GM19397 (cell line): Measurements from ENCODE around the gene VEPH1.

Experiments
- ATAC-seq: cut with Tn5 transposase; IDR thresholded peaks from one replicate; pipeline ENCODE4 v1.9.1; 2021; ENCODE audit warnings: mild to moderate bottlenecking, moderate library complexity; ENCODE audit not compliant: unreplicated experiment

VEPH1 gene

DNA sequence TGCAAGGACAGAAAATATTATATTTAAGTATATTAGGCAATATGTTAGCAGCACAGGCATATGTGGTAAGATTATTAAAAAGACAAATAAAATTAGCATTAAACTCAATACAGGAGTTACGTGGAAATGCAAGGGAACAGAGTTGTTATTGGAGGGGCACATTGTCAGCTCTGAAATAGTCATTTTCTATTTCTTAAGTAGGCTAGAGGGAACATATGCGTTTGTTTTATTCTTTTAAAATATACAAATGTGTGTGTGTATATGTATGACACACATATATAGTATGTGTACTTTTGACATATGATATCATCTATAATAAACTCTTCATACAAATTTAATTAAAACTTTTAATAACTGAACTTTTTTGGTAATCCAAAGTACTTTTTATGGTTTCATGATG lies 22.8 kb upstream of the VEPH1 start:
- ATAC-seq = no peak

DNA sequence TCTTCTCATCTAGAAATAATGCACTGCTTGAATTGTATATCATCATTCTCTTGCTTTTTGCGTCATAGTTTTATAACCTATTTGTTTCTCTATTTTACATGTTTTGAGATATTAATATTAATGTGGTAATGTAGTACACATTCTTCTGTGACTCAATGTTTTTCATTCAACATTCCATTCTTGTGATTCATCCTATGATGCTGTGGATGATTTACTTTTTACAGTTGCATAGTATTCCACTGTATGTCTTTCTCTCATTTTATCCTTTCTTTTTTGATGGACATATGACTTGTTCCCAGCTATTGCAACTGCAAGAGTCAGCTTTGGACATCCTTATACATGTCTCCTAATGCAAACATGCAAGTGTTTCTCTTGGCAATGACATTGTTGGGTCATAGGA lies 20.6 kb upstream of the VEPH1 start:
- no peak for ATAC-seq

DNA sequence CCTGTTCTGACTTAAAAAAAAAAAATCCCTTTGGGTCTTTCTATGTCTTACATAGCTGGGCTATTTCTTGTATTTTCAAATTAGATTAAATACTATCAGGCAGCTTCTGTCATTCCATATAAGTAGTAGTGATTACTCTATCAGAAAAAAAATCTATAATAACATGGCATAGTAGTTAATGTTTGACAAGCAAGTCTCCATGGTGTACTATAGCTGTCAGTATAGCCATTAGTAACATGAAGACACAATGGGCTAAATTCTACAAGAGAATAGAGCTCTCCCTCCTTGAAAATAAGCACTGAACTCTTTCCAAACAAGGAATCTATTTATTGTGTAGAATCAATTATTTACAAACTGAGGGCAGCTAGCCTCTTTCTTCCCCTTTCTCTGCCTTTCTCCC lies 19.4 kb upstream of the VEPH1 start:
- no peak for ATAC-seq

DNA sequence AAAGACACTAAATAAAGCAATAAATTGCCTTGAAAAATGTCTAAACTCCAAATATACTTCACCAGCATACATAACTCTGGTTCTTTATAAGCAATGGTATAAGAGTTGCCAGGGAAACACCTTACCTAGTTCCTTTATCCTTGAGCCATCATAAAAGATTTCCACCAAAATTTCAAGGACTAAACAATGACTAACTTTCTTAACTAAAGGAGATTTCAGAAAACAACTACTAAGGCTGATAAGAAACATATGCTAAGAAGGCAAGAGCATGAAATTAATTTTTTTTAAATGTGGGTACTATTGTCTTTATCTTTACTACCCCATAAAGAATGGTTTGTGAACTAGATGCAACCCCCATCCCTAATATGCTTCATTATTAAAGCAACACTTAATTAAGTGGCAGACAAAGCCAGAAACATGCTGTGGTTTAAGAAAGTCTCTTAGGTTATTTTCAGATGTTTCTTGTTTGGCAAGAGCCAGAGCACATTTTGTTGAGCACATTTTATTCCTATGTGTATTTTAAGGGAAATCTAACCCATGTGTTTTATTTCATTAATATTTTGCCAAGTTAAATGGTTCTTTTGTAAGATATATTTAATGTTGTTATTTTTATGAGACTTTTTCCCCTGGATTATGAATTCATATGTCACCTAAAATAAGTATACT lies 17.4 kb upstream of the VEPH1 start:
- ATAC-seq = no peak

DNA sequence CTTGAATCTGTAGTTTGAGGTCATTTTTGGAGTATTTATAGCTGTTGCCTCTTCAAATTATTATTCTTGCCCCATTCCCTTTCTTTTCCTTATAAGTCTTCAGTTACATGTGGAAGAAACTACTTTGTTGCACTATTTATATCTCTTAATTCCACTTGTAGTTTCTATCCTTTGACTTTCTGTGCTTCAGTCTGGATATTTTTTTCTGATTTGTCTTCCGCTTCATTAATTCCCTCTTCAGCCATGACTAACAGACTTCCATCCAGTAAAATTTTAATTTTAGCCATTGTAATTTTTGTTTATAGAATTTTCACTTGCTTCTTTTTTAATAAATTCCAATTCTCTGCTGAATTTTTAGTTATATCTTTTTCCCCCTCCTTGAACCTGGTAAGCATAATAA lies 15.7 kb upstream of the VEPH1 start:
- ATAC-seq = no peak

DNA sequence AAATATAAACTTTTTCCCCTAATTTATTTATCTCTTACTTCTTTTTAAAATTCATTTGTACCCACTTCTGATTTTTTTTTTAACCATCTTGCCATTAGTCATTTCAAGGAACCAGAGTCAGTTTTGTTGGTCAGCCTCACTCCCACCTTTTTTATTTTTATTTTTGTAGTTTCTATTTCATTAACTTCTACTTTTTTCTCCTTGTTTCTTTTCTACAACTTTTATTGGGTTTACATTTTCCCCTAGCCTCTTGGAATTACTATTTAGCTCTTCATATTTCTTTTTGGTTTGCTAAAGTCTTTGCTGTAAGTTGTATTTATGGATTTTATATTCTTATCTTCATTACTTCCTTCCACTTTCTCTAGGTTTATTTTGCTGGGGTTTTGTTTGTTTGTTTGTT lies 13.7 kb upstream of the VEPH1 start:
- ATAC-seq = no peak

DNA sequence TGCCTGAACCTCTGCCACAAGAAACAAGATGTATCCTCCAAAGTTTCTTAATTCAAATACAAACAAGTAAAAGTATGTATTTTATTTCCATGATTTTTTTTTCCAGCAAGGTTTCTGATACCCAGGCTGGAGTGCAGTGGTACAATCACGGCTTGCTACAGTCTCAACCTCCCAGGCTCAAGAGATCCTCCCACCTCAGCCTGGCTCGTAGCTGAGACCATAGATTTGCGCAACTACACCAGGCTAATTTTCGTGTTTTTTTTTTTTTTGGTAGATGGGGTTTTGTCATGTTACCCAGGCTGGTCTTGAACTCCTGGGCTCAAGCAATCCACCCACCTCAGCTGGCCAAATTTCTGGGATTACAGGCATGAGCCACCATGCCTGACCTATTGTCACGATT lies 12.2 kb upstream of the VEPH1 start:
- ATAC-seq = no peak

DNA sequence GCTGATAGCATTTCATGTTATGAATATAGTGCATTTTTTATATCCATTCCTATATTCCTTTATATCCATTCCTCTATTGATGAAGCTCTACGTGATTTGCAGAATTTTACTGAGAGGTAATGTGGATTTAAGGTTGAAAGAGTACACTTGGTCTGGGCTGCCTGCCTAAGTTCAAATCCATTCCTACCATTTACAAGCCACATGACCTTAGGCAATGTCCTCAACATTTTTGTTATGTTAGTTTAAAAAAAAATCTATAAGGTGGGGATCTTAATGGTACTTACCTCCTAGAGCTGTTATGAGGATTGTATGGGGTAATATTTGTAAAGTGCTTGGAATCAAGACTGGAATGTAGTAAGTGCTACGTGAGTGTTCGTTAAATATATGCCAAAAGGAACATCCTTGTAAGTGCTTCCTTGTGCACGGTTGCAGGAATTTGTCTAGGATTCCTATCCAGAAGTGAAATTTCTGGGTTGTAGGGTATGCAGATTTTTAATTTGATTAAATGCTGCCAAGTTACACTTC lies 11.2 kb upstream of the VEPH1 start:
- ATAC-seq = no peak

DNA sequence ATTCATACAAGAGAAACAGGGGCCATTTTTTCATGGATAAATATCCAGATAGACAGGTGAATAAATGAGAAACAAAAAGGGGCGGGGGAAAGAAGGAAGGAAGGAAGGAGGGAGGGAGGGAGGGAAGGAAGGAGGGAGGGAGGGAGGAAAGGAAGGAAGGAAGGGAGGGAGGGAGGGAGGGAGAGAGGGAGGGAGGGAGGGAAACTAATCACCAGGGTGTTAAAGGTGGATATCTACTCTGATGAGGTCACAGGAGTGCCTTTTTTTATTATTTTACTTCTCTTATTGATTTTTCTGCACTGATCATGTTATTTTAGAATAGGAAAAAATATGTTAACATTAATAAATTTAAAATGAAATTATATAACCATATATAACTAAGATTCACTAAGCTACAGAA lies 10.4 kb upstream of the VEPH1 start:
- no peak for ATAC-seq

DNA sequence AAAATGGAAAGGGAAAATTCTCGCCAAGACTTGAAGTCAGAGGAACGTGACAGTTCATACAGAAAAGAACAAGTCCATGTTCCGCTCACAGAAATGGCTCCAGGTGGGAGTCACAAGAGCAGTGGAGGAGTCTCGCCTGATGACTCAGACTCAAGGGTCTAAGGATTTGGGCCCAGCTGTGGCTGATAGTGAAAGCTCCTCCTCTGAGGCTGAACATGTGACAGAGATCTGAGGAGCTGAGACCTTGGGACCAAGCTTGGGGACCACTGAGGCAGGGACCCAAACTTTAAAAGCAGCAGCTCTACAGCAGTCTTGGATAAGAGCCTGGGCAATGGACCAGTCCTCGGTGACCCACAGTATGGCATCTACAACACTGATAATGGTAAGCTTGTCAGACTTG lies 9.3 kb upstream of the VEPH1 start:
- ATAC-seq = no peak

DNA sequence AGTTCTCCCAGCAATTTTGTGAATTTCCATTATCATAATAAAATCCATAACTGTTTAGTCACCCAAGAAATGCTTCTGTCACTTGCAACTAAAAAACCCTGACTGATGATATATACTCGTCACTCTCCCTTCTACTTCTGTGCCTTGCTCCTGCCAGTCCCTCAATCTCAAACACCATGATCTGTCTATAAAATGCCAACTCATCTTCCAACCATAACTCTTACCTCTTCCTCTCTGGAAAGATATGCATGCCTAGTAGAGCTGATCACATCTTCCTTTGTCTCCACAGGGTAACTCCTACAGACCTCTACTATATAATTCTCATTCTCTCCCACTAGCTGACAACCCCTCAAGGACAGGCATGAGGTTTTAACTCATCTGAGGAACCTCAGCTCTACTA lies 5.2 kb upstream of the VEPH1 start:
- ATAC-seq = no peak

DNA sequence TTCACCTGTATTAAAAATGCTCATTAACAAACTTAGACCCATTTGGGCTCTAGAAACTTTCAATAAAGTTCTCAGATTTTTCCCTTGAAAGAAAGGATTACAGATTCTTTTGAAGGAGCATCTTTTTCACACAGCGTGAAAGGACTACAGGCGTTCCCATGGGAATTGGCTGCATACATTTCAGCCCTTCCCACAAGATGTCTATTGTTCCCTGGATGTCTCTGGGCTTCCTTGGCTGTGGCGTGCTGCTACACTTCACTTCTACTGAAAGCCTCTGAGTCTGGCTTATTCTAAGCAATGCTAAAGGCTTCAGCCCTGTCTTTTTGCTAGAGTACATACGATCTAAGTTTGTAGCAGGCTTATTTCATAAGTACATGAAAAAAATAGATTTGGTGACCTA lies 1.4 kb downstream of the VEPH1 start:
- ATAC-seq = no peak

DNA sequence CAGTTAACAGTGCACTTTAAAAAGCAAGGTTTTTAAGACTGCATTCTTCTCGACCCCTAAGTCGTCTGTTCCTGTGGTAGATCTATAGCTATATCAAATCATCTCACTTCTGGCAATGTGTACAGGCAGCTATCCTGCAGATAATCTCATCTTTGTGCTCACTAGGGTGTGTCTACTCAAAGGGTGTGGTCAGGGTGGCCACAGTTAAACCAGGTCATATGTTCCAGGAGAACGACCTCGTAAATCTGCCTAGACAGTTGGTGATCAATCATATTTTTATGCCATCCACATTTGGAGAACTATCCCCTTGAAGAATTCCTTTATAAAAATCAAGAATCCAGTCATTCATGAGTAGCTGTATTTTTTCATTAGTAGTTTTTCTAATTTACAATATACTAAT lies 3.0 kb downstream of the VEPH1 start:
- no peak for ATAC-seq

DNA sequence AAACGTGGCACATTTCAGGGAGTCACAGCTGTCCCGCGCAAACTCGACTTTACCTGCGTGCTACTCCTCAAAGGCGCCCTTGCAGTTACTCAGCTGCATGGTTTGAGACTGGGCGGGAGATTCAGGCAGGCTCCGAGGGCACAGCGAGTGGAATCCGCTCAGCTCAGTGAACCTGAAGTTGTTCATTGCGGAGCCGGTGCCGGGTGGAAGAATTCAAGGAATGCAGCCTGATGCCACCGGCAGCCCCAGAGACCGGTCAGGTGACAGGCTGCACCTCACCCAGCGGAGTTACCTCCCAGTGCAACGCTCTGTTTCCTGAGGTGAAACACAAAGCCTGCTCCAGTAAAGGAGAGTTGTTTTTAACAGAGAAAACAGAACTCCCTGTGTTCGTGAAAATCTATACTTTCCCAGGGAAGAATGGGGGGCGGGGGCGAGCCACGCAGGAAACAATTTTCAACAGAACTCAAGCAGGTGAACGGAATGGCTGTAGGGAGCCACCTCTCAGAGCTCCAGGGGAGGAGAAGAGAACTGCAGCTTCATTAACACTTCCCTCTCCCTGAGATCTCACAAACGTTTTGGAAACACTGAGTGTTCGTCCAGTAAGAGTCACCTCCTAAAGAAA lies 3.8 kb downstream of the VEPH1 start:
- ATAC-seq = no peak

DNA sequence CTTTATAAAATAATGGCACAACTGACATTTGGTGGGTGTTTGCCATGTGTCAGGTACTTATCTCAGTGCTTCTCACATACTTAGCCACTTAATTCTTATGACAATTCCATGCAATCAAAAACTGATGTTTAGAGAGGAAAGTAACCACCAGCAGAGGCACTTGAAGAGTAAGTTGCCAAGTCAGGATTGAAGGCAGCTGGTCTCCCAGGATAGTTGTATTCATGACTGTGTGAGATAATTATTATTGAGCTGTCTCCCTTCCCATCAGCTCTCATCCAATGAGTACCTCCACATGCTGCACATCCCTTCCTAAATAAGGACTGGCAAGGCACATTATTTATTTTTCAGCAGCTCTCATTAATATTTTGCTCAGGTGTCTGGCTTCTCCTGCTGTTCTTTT lies 4.8 kb downstream of the VEPH1 start:
- ATAC-seq = no peak

DNA sequence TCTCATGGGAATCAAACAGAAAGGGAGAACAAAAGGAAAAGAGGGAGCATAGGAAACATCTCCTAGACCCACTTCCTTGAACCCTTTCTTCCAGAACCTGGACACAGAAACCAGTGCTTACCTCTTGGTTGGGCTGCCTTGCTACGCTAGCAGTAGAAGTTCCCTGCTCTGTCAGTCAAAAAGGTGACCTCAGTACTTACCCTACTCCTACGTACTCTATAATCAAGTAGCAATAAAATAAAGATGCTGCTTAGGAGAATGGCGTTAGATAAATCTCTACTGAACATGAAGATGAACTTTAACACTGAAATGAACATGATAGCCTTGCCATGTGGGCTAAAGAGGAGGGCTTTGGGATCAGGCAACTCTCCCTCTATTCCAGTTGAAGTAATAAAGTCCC lies 7.4 kb downstream of the VEPH1 start:
- no peak for ATAC-seq

DNA sequence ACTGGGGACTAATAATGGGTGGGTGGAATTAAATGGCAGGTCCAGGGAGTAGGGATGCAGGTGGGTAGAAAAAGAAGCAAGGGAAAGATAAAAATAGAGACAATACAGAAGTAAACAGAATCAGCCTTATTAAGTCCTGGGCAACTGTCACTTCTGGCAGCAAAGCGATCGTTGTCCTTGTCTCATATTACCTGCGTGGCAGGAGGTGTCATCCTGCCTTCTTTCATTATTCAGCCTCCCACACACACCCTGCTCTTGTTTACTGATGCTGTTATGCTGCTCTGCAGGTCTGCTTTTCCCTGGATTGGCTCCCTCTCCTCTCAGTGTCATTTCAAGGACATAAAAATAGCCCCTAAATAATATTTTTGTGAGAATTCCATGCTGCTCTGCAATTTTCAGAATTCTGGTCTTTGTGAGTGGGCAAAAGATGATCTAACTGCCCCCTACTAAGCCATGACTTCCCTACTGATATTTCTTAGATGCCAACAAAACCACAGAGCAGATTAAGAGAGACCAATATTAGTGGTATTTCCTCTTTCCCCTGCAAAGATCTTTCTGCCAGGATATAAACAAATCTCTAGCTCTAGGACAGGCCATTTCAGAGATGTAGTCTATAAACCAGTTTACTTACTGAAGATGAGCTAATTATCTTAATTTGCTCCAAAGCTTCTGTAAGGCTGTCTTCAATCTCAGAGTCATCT lies 8.5 kb downstream of the VEPH1 start:
- ATAC-seq = no peak

DNA sequence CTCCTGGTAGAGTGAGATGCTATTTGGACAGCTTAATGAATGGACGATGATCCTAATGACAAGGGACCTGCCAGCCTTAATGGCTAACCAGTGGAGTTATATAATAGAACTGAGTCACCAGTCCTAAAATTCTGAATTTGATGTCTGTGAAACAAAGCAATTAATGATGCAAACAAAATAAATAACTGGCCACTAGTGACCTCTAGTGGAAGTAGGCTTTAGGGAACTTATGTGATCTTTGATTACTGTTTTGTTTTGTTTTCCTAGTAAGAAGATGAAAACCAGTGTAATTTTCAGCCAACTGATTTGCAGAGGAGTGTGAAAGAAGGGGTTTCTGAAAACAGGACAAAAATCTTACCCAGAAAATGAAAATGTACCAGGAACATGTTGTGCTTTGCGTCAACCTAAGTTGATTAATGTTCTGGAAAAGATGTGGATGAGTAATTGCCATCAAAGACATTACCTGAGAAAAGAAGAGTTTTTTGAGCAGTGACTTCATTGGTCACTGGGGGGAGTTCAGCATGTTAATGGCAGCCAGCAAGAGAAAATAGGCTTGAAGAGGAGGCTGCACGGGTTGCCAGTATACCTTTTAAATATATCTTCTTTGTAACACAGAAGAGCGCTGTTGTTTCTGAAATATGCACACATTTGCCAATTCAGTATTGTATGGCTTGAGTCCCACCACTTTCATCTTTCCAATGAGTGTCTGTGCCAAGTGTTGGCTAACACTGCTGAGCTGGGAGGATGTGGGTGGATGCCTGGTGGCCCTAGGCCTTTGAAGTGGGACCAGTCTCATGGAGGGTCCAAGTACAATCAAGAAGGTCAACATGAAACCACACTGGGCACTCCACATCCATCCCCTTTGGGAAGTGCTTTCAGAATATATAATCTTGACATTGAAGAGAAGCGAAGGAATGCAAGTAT lies 9.3 kb downstream of the VEPH1 start:
- ATAC-seq = no peak

DNA sequence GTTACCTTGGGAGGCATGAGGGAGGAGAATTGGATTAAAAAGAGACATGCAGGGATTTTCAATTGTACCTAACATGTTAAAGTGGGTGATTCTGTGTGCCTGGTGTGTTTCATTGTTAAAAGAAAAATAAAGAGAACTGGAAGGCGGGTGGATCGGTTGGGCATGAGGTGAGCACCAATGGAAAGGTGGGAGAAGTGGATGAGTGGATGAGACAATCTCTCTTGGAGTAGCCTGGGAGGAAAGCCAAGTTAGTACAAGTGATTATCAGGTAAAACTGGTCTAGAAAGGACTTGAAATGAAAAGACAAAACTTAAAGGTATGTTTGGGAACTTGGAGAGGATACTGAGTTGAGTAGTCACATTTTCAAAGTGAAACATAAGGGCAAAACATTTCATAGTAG lies 12.1 kb downstream of the VEPH1 start:
- no peak for ATAC-seq

DNA sequence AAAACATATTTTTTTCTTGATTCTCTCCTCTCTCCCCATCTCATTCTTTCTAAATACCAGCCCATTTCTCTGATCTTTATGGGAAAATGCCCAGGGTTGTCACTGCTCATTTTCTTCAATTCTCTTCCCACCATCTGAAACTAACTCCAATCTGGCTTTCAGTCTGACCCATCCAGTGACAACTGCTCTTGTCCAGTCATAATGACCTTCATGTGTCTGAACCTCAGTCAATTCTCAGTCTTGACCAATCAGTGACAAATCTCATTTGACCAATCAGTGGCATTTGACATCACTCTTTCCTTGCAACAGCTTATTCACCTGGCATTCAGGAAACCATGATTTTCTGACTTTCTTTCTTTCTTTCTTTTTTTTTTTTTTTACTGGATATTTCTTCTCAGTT lies 15.1 kb downstream of the VEPH1 start:
- ATAC-seq = no peak

DNA sequence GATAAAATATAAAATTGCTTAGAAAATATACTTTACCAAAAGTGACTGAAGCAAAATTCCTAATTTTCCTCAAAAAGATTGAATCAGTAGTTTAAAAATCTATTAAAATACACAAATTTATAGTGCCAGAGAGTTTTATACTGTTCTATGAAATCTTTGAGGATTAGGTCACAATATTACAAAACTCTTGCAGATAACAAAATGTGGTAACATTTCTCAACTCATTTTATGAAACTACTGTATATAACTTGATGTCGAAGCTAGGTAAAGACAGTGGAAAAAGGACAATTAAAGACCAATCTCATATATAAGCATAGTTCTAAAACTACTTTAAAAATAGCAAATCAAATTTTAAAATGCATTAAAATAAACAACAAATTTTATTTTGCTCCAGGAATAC lies 15.9 kb downstream of the VEPH1 start:
- no peak for ATAC-seq
